VCaP (cell line): ENCODE results near the gene AIF1.

Experiments used
- H3K27ac ChIP-seq: fragments of 450-650 bp; 2 replicates; pipeline ENCODE4 v1.5.1; 2017
- TF ChIP-seq, protein P1 (sequence below): fragments of 450-650 bp; conservative IDR thresholded peaks from 2 replicates; pipeline ENCODE4 v1.5.1; 2017; ENCODE audit warnings: mild to moderate bottlenecking, moderate library complexity

AIF1 gene

GRCh38 chr6:31573239-31574105 lies 41.6 kb upstream of the AIF1 start:
- TF ChIP-seq, protein P1, sequence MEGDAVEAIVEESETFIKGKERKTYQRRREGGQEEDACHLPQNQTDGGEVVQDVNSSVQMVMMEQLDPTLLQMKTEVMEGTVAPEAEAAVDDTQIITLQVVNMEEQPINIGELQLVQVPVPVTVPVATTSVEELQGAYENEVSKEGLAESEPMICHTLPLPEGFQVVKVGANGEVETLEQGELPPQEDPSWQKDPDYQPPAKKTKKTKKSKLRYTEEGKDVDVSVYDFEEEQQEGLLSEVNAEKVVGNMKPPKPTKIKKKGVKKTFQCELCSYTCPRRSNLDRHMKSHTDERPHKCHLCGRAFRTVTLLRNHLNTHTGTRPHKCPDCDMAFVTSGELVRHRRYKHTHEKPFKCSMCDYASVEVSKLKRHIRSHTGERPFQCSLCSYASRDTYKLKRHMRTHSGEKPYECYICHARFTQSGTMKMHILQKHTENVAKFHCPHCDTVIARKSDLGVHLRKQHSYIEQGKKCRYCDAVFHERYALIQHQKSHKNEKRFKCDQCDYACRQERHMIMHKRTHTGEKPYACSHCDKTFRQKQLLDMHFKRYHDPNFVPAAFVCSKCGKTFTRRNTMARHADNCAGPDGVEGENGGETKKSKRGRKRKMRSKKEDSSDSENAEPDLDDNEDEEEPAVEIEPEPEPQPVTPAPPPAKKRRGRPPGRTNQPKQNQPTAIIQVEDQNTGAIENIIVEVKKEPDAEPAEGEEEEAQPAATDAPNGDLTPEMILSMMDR, result no peak

DNA sequence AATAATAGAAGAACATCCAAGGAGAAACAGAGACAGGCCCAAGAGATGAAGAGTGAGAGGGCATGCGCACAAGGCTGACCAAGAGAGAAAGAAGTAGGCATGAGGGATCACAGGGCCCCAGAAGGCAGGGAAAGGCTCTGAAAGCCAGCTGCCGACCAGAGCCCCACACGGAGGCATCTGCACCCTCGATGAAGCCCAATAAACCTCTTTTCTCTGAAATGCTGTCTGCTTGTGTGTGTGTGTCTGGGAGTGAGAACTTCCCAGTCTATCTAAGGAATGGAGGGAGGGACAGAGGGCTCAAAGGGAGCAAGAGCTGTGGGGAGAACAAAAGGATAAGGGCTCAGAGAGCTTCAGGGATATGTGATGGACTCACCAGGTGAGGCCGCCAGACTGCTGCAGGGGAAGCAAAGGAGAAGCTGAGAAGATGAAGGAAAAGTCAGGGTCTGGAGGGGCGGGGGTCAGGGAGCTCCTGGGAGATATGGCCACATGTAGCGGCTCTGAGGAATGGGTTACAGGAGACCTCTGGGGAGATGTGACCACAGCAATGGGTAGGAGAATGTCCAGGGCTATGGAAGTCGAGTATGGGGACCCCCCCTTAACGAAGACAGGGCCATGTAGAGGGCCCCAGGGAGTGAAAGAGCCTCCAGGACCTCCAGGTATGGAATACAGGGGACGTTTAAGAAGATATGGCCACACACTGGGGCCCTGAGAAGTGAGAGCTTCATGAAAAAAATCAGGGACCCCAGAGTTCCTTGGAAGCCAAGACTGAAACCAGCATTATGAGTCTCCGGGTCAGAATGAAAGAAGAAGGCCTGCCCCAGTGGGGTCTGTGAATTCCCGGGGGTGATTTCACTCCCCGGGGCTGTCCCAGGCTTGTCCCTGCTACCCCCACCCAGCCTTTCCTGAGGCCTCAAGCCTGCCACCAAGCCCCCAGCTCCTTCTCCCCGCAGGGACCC lies 40.6 kb upstream of the AIF1 start:
- no peak overlapping the region for H3K27ac ChIP-seq
- TF ChIP-seq, protein P1, result no peak

More at GRCh38 chr6:31573239-31574105, 41.6 kb upstream of the AIF1 start:
- H3K27ac ChIP-seq, result no peak overlapping the region

GRCh38 chr6:31575335-31575901 lies 39.6 kb upstream of the AIF1 start, which contains the start of gene TNF:
Gene TNF, plus strand, starts transcription at chr6:31575565. Its CDS starts 177 bp downstream, at chr6:31575742.
- no peak within 1 kb of the TSS for H3K27ac ChIP-seq
- TF ChIP-seq, protein P1, result no peak

DNA sequence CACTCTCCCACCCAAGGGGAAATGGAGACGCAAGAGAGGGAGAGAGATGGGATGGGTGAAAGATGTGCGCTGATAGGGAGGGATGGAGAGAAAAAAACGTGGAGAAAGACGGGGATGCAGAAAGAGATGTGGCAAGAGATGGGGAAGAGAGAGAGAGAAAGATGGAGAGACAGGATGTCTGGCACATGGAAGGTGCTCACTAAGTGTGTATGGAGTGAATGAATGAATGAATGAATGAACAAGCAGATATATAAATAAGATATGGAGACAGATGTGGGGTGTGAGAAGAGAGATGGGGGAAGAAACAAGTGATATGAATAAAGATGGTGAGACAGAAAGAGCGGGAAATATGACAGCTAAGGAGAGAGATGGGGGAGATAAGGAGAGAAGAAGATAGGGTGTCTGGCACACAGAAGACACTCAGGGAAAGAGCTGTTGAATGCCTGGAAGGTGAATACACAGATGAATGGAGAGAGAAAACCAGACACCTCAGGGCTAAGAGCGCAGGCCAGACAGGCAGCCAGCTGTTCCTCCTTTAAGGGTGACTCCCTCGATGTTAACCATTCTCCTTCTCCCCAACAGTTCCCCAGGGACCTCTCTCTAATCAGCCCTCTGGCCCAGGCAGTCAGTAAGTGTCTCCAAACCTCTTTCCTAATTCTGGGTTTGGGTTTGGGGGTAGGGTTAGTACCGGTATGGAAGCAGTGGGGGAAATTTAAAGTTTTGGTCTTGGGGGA lies 38.9 kb upstream of the AIF1 start:
- no peak overlapping the region for H3K27ac ChIP-seq
- TF ChIP-seq, protein P1, result no peak

DNA sequence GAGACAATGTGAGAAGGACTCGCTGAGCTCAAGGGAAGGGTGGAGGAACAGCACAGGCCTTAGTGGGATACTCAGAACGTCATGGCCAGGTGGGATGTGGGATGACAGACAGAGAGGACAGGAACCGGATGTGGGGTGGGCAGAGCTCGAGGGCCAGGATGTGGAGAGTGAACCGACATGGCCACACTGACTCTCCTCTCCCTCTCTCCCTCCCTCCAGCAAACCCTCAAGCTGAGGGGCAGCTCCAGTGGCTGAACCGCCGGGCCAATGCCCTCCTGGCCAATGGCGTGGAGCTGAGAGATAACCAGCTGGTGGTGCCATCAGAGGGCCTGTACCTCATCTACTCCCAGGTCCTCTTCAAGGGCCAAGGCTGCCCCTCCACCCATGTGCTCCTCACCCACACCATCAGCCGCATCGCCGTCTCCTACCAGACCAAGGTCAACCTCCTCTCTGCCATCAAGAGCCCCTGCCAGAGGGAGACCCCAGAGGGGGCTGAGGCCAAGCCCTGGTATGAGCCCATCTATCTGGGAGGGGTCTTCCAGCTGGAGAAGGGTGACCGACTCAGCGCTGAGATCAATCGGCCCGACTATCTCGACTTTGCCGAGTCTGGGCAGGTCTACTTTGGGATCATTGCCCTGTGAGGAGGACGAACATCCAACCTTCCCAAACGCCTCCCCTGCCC lies 38.0 kb upstream of the AIF1 start:
- TF ChIP-seq, protein P1, result no peak
- H3K27ac ChIP-seq, result no peak overlapping the region

- TF ChIP-seq, protein P1, result no peak
- no peak overlapping the region for H3K27ac ChIP-seq
Measured at GRCh38 chr6:31577579-31577966, 37.5 kb upstream of the AIF1 start.
